Measurements from ENCODE around the gene CDKN2C.

Gene CDKN2C

DNA sequence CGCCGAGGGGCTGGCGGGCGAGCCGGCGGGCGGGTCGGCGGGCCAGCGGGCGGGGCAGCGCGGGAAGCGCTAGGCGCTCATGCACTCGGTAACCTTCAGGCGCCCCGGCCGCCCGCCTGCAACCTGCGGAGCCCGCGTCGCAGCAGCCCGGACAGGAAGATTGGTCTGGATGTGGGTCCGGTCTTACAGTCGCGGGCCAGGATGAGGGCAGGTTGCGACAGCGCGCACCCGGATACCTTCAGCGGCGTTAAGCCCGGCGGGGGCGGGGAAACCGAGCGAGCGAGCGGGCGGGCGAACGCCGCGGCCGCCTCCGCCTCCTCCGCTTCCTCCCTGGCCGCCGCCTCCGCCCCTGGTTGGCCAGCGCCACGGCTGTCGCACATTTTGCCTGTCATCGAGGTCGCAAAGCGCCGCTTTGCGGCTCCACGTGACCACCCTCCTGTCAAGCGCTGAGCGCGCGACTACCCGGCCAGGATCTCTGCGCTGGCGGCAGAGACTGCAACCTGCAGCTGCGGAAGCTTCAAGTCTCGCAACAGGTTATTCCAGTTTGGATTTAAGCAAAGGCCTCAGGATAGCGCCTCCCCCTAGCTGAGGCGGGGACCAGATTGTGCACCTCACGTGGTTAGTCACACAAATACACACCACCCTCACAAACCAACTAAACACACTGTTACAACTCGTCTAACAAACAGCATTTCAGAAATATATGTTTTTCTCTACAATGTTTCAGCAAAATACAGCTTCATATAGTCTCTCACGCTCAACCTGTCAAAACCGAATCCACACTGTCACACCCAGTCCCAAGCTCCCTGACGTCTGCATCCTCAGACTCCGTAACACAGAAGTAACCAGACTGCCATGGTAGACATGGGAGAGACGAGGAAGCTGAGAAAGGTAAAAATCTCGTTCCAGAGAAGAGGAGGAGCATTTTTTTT is 9.9 kb upstream of the CDKN2C start, which contains the start of gene FAF1:
FAF1 (minus strand) TSS at position 355 of the 932 bp plus-strand sequence. CDS start 456 bp downstream, outside the sequence.
- peak; percentile 97 for DNase-seq (ENCODE audit: low read depth, low spot score)

GRCh38 chr1:50964863-50965262 is 5.2 kb upstream of the CDKN2C start:
- H3K27ac ChIP-seq = no peak overlapping the region
- DNase-seq (ENCODE audit: low read depth, low spot score) = no peak

More for the DNA sequence above, 9.9 kb upstream of the CDKN2C start, which contains the start of gene FAF1:
- H3K27ac ChIP-seq = peak within 1 kb of the TSS; percentile 93

- no peak for DNase-seq (ENCODE audit: low read depth, low spot score)
- H3K27ac ChIP-seq = no peak overlapping the region
Observed at GRCh38 chr1:50966991-50967390, 3.1 kb upstream of the CDKN2C start.

DNA sequence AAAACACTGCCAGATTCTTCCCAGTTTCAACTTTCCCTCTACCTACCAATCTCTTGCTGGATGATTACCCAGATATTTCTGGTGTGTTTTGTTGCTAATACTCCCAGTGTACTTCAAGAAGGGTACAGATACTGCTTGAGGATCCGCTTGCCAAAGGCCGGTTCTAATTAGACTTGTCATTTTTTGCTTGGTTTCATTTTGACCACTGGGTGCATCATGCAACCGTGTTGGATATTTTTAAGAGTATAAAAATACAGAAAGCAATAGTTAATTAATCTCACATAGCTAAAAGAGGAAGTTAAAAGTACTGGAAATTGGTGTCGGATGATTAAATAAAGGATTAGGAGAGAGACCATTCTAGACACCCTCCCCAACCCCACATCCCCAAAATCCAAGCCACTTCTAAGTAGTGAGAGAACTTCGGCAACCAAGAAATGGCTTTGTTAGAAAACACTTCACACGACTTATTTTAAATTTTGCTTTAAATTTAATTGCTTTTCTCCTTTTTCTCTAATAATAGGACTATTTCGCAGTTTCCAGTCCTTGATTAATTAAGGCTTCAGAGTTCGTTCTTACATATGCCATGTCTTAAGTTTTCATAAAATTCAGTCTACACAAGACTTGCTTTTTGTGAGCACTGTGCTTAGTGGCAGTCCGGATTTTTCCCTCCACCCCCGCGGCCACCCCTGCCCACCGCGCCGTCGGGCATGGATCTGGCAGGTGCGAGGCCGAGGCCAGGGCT is 2.5 kb upstream of the CDKN2C start:
- H3K27ac ChIP-seq = peak overlapping the region; percentile 71
- DNase-seq (ENCODE audit: low read depth, low spot score) = no peak

GRCh38 chr1:50968158-50968820 is 1.8 kb upstream of the CDKN2C start:
- DNase-seq (ENCODE audit: low read depth, low spot score) = no peak
- H3K27ac ChIP-seq = peak overlapping the region; percentile 71

DNA sequence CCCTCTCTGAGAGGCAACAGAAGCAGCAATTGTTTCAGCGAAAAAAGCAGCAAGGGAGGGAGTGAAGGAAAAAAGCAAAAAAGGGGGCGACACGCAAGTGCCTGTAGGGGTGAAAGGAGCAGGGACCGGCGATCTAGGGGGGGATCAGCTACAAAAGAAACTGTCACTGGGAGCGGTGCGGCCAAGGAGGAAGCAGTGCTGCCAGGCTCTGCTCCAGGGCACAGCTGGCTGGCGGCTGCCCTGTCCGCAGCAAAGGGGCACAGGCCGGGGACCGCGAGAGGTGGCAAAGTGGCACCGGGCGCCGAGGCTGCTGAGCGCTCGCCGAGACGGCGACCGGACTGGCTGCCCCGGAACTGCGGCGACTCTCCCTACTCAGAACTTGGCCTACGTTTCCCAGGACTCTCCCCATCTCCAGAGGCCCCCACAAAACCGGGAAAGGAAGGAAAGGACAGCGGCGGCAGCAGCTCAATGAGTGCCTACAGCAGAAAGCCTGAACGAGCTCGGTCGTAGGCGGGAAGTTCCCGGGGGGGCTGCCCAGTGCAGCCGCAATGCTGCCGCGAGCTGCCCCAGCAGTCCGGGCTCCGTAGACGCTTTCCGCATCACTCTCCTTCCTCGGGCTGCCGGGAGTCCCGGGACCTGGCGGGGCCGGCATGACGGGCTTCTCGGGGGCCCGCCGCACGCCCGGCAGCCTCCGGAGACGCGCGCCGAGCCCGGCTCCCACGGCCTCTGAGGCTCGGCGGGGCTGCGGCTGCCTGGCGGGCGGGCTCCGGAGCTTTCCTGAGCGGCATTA is 1.0 kb upstream of the CDKN2C start:
- DNase-seq (ENCODE audit: low read depth, low spot score) = no peak
- peak overlapping the region; percentile 71 for H3K27ac ChIP-seq

DNA sequence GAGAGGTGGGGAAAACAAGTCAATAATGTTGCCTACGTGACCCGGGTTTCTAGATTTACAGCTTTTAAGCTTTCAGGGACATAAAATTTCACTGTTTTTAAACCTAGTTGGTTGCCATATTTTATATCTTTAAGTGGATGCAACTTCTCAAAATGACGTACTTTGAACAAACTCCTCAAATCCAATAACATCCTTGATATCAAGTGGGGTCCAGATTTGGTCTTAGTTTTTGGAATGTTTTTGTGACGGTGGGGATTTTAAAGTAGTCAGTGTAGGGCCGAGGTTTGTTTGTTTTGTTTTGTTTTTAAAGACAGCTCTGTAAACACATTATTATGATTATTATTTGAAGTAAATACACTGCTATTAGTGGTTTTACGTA is 453 bp downstream of the CDKN2C start:
- no peak for DNase-seq (ENCODE audit: low read depth, low spot score)
- H3K27ac ChIP-seq = peak overlapping the region; percentile 71

DNA sequence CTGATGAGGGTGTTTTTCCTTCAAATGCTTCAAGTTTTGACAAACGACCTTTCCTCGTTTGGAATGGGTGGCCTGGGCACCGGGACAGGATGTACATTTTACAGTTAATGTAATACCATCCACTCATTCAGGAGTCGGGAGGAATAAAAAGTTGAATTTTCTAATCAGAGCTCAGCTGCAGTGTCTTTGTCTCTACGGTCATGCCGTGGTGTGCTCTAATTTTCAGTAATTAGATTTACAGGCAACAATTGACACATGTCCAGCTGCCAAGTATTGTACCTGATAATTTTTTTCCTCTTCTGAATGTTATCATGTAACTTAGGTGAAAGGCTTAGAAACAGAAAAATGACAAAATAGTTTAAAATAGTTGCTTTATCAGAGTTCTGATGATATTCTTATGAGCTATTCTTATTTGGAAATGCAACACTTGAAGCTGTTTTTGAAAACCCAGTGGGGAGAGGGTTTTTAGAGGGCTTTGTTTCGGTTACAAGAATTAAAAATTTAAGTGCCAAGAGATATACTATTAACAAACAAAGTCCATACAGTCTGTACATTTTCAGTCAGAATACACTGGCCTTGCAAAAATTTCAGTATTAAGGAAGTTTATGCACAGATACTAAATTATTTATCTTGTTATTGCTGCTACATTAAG is 1.0 kb downstream of the CDKN2C start:
- no peak for DNase-seq (ENCODE audit: low read depth, low spot score)
- no peak overlapping the region for H3K27ac ChIP-seq

- H3K27ac ChIP-seq = no peak overlapping the region
- no peak for DNase-seq (ENCODE audit: low read depth, low spot score)
Observed at GRCh38 chr1:50971748-50972305, 1.8 kb downstream of the CDKN2C start.

DNA sequence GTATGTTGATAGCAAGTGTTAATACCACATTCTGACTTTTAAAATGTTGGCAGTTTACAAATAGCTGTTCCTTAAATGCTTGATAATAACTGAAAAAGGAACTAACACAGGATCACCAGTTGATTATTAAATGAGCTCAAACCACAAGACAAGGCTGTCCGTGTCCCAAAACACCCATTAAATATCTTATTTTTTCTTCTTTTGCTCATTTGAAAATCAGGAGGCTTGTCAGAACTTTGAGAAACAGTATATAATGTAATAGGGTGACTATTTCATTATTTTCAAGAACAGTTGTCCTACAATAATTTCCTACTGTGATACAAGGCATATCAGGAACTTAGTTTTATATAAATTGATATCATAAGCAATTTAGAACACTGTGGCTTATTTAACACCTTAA is 2.7 kb downstream of the CDKN2C start:
- DNase-seq (ENCODE audit: low read depth, low spot score) = no peak
- H3K27ac ChIP-seq = no peak overlapping the region

DNA sequence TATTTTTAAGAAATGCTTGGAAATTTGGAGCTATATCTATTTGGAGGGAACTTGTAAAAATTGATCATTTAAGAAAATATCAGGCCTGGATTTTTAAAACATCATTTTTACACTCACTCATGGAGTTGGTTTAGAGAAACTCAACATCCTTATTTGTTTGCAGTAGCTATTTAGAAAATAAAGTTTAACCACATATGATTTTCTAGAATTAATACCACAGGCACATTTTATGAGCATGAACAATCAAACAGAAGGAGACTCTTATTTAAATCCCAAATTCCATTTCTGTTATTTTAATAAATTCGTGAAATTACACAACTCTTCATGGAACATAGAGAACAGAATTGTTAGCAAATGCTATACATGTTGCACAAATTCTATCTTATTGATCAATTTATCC is 3.2 kb downstream of the CDKN2C start:
- no peak for DNase-seq (ENCODE audit: low read depth, low spot score)
- H3K27ac ChIP-seq = no peak overlapping the region

- no peak for DNase-seq (ENCODE audit: low read depth, low spot score)
- H3K27ac ChIP-seq = no peak overlapping the region
Observed at GRCh38 chr1:50973875-50974617, 4.0 kb downstream of the CDKN2C start.

GRCh38 chr1:50974618-50974935 is 4.5 kb downstream of the CDKN2C start:
- no peak overlapping the region for H3K27ac ChIP-seq
- DNase-seq (ENCODE audit: low read depth, low spot score) = no peak

GRCh38 chr1:50975436-50975835 is 5.4 kb downstream of the CDKN2C start:
- DNase-seq (ENCODE audit: low read depth, low spot score) = no peak
- no peak overlapping the region for H3K27ac ChIP-seq

DNA sequence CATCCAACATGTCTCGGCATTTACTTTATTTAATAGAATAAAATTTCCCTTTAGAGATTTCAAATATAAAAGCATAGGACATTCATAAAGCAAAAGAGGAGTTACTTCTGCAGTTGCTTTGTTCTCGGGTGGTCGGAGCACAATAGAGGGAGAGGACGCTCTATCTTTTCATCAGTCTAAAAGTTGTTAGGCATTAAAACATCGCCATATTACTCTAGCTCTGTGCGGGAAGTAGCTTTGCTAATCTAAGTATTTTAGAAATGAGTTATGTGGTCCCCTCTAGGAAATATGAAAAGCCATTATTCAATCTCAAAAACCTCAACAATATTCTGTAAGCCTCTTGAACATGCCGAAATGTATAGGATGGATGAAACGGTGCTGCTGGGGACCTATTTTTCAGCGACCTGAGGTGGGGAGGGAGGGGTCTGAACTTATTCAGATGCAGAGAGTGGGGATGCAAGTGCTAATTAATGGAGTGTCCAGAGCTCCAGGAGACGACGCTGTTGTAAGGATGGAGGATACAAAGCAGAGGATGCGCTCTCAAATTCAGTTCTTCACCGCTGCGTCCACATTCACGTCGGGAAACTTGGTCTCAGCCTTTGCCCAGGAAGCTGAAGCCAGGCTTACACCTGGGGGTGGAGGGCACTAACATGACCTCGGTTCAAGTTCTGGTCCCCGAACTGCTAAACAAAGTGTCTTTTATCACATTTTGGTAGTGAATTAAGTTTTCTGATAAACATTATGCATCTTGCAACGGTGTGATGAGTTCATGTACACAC is 6.3 kb downstream of the CDKN2C start:
- H3K27ac ChIP-seq = no peak overlapping the region
- no peak for DNase-seq (ENCODE audit: low read depth, low spot score)

GRCh38 chr1:50976890-50977574 is 7.0 kb downstream of the CDKN2C start:
- no peak overlapping the region for H3K27ac ChIP-seq
- no peak for DNase-seq (ENCODE audit: low read depth, low spot score)

DNA sequence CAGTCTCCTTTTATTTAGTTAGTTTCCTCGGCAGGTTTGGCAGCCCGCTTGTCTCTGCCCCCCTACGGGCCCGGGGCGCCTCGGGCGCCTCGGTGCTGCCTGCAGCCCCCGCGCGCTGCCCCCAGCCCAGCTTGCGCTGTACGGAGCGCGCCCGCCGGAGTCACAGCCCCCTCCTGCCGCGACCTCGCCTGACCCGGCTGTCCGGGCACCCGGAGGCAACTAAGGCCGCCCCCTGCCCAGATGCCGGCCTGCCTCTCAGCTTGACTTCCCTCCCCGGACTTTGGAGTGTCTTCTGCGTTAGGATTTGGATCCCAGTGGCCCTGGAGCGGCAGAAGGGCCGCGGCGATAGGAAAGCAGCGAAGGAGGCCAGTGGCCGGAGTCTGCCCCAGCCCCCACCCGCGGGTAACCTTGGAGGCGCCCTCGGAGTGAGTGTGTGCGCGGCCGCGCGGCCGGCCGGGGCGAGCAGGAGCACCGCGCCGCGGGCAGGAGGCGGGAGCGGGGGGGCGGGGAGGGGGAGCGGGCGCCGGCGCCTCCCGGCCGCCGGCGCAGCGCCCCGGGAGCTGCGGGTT is 7.6 kb downstream of the CDKN2C start:
- H3K27ac ChIP-seq = no peak overlapping the region
- no peak for DNase-seq (ENCODE audit: low read depth, low spot score)

Measured in epithelial cell of prostate (primary cell).